Erythroblast (primary cell): ENCODE measurements around the gene GABBR2.

Source experiments
- GATA1 ChIP-seq: IDR thresholded peaks from 2 replicates; pipeline ENCODE4 v1.6.1; 2011; ENCODE audit warnings: low read depth, mild to moderate bottlenecking, control low read depth, low read length, moderate library complexity
- POLR2A ChIP-seq: IDR thresholded peaks from 2 replicates; pipeline ENCODE4 v1.6.1; 2011; ENCODE audit warnings: mild to moderate bottlenecking, low read length

- TF ChIP-seq POLR2A (no peak), GATA1 (no peak)
These were observed 242.9 kb downstream of the GABBR2 start for GRCh38 chr9:98465799-98466198.
